ENCODE measurements around the gene CABCOCO1. TPM values are rescaled to one million over a fixed set of nuclear protein-coding genes. Genes with fewer than 3 reads are reported as not detected.

The CABCOCO1 gene
- total RNA-seq, 2 donors from 2014 or later: not detected

GRCh38 chr10:61793760-61794703 lies 131.3 kb downstream of the CABCOCO1 start:
- no peak for ATAC-seq
- no peak for DNase-seq
- Mint-ChIP-seq H3K27ac (no peak overlapping the region), H3K27me3 (no peaks in the 10 kb centered on the region), H3K36me3 (ENCODE audit: low read depth) (no peaks in the 10 kb centered on the region), H3K4me3 (no peak overlapping the region), H3K4me1 (no peaks in the 10 kb centered on the region)
- no peaks in the 10 kb centered on the region for H3K9me3 ChIP-seq (ENCODE audit: control insufficient read depth, low read length, poor library complexity, severe bottlenecking)

GRCh38 chr10:61795147-61795546 lies 132.4 kb downstream of the CABCOCO1 start:
- Mint-ChIP-seq H3K4me3 (no peak overlapping the region), H3K4me1 (no peaks in the 10 kb centered on the region), H3K36me3 (ENCODE audit: low read depth) (no peaks in the 10 kb centered on the region), H3K27me3 (no peaks in the 10 kb centered on the region), H3K27ac (no peak overlapping the region)
- no peak for ATAC-seq
- no peaks in the 10 kb centered on the region for H3K9me3 ChIP-seq (ENCODE audit: control insufficient read depth, low read length, poor library complexity, severe bottlenecking)
- no peak for DNase-seq

- Mint-ChIP-seq H3K27ac (no peak overlapping the region), H3K36me3 (ENCODE audit: low read depth) (no peaks in the 10 kb centered on the region), H3K4me1 (no peaks in the 10 kb centered on the region), H3K27me3 (no peaks in the 10 kb centered on the region), H3K4me3 (no peak overlapping the region)
- ATAC-seq (no peak), DNase-seq (no peak)
- H3K9me3 ChIP-seq (ENCODE audit: control insufficient read depth, low read length, poor library complexity, severe bottlenecking): no peaks in the 10 kb centered on the region
These were observed 132.8 kb downstream of the CABCOCO1 start for GRCh38 chr10:61795551-61795950.

GRCh38 chr10:61796785-61797184 lies 134.1 kb downstream of the CABCOCO1 start:
- H3K36me3 Mint-ChIP-seq (ENCODE audit: low read depth): no peaks in the 10 kb centered on the region
- DNase-seq (no peak), ATAC-seq (no peak)
- no peaks in the 10 kb centered on the region for H3K4me1 Mint-ChIP-seq
- H3K9me3 ChIP-seq (ENCODE audit: control insufficient read depth, low read length, poor library complexity, severe bottlenecking): no peaks in the 10 kb centered on the region
- no peak overlapping the region for H3K27ac Mint-ChIP-seq
- no peak overlapping the region for H3K4me3 Mint-ChIP-seq
- no peaks in the 10 kb centered on the region for H3K27me3 Mint-ChIP-seq

- Mint-ChIP-seq H3K27ac (no peak overlapping the region), H3K27me3 (no peaks in the 10 kb centered on the region), H3K36me3 (ENCODE audit: low read depth) (no peaks in the 10 kb centered on the region), H3K4me1 (no peaks in the 10 kb centered on the region), H3K4me3 (no peak overlapping the region)
- H3K9me3 ChIP-seq (ENCODE audit: control insufficient read depth, low read length, poor library complexity, severe bottlenecking): no peaks in the 10 kb centered on the region
- ATAC-seq (no peak), DNase-seq (no peak)
These were observed 134.8 kb downstream of the CABCOCO1 start for GRCh38 chr10:61797304-61798153.

GRCh38 chr10:61798713-61799112 lies 136.0 kb downstream of the CABCOCO1 start:
- DNase-seq (no peak), ATAC-seq (no peak)
- Mint-ChIP-seq H3K4me3 (no peak overlapping the region), H3K4me1 (no peaks in the 10 kb centered on the region), H3K27ac (no peak overlapping the region), H3K27me3 (no peaks in the 10 kb centered on the region), H3K36me3 (ENCODE audit: low read depth) (no peaks in the 10 kb centered on the region)
- no peaks in the 10 kb centered on the region for H3K9me3 ChIP-seq (ENCODE audit: control insufficient read depth, low read length, poor library complexity, severe bottlenecking)

GRCh38 chr10:61801484-61801883 lies 138.8 kb downstream of the CABCOCO1 start:
- H3K4me3 Mint-ChIP-seq: no peak overlapping the region
- no peak for ATAC-seq
- H3K27ac Mint-ChIP-seq: no peak overlapping the region
- no peak for DNase-seq
- H3K9me3 ChIP-seq (ENCODE audit: control insufficient read depth, low read length, poor library complexity, severe bottlenecking): no peaks in the 10 kb centered on the region
- no peaks in the 10 kb centered on the region for H3K27me3 Mint-ChIP-seq
- H3K36me3 Mint-ChIP-seq (ENCODE audit: low read depth): no peaks in the 10 kb centered on the region
- no peaks in the 10 kb centered on the region for H3K4me1 Mint-ChIP-seq

GRCh38 chr10:61803269-61803668 lies 140.5 kb downstream of the CABCOCO1 start:
- H3K27ac Mint-ChIP-seq: no peak overlapping the region
- H3K36me3 Mint-ChIP-seq (ENCODE audit: low read depth): no peaks in the 10 kb centered on the region
- DNase-seq: no peak
- no peaks in the 10 kb centered on the region for H3K27me3 Mint-ChIP-seq
- H3K4me1 Mint-ChIP-seq: no peaks in the 10 kb centered on the region
- ATAC-seq: no peak
- H3K9me3 ChIP-seq (ENCODE audit: control insufficient read depth, low read length, poor library complexity, severe bottlenecking): no peaks in the 10 kb centered on the region
- H3K4me3 Mint-ChIP-seq: no peak overlapping the region

- H3K9me3 ChIP-seq (ENCODE audit: control insufficient read depth, low read length, poor library complexity, severe bottlenecking): no peaks in the 10 kb centered on the region
- Mint-ChIP-seq H3K4me1 (no peaks in the 10 kb centered on the region), H3K27me3 (no peaks in the 10 kb centered on the region), H3K36me3 (ENCODE audit: low read depth) (no peaks in the 10 kb centered on the region), H3K4me3 (no peak overlapping the region), H3K27ac (no peak overlapping the region)
- no peak for DNase-seq
- ATAC-seq: no peak
These were observed 141.7 kb downstream of the CABCOCO1 start for GRCh38 chr10:61804414-61804813.

GRCh38 chr10:61805091-61805490 lies 142.4 kb downstream of the CABCOCO1 start:
- no peak overlapping the region for H3K27ac Mint-ChIP-seq
- H3K4me3 Mint-ChIP-seq: no peak overlapping the region
- DNase-seq (no peak), ATAC-seq (no peak)
- no peaks in the 10 kb centered on the region for H3K9me3 ChIP-seq (ENCODE audit: control insufficient read depth, low read length, poor library complexity, severe bottlenecking)
- no peaks in the 10 kb centered on the region for H3K4me1 Mint-ChIP-seq
- no peaks in the 10 kb centered on the region for H3K36me3 Mint-ChIP-seq (ENCODE audit: low read depth)
- H3K27me3 Mint-ChIP-seq: no peaks in the 10 kb centered on the region

- Mint-ChIP-seq H3K27ac (no peak overlapping the region), H3K4me1 (no peaks in the 10 kb centered on the region), H3K36me3 (ENCODE audit: low read depth) (no peaks in the 10 kb centered on the region), H3K4me3 (no peak overlapping the region), H3K27me3 (peaks cover 5% of the 10 kb centered on the region)
- no peak for DNase-seq
- no peak for ATAC-seq
- H3K9me3 ChIP-seq (ENCODE audit: control insufficient read depth, low read length, poor library complexity, severe bottlenecking): no peaks in the 10 kb centered on the region
These were observed 147.5 kb downstream of the CABCOCO1 start for GRCh38 chr10:61810263-61810662.

GRCh38 chr10:61812052-61812721 lies 149.5 kb downstream of the CABCOCO1 start:
- H3K9me3 ChIP-seq (ENCODE audit: control insufficient read depth, low read length, poor library complexity, severe bottlenecking): no peaks in the 10 kb centered on the region
- ATAC-seq (no peak), DNase-seq (no peak)
- no peaks in the 10 kb centered on the region for H3K4me1 Mint-ChIP-seq
- no peaks in the 10 kb centered on the region for H3K36me3 Mint-ChIP-seq (ENCODE audit: low read depth)
- H3K4me3 Mint-ChIP-seq: no peak overlapping the region
- no peak overlapping the region for H3K27ac Mint-ChIP-seq
- H3K27me3 Mint-ChIP-seq: peaks cover 5% of the 10 kb centered on the region

- H3K27ac Mint-ChIP-seq: no peak overlapping the region
- H3K4me3 Mint-ChIP-seq: no peak overlapping the region
- no peak for ATAC-seq
- H3K36me3 Mint-ChIP-seq (ENCODE audit: low read depth): no peaks in the 10 kb centered on the region
- no peak for DNase-seq
- peaks cover 5% of the 10 kb centered on the region for H3K27me3 Mint-ChIP-seq
- H3K9me3 ChIP-seq (ENCODE audit: control insufficient read depth, low read length, poor library complexity, severe bottlenecking): no peaks in the 10 kb centered on the region
- no peaks in the 10 kb centered on the region for H3K4me1 Mint-ChIP-seq
These were observed 150.2 kb downstream of the CABCOCO1 start for GRCh38 chr10:61812920-61813319.

Measured in T-helper 17 cell (primary cell).